ENCODE measurements around the gene HOXC13. TPM values are rescaled to one million over a fixed set of nuclear protein-coding genes. Genes with fewer than 3 reads are reported as not detected.

The HOXC13 gene
- total and polyA plus RNA-seq, 9 of the 15 experiments (the other 6 are each of a cell fraction or from before 2014, with no cell fraction given), result 0.03 to 0.29 (median 0.17) TPM; not detected in 2

GRCh38 chr12:53950789-53951576 is 12.4 kb downstream of the HOXC13 start:
- ATAC-seq (no peak), DNase-seq (ENCODE audit: extremely low read depth in 1 of 4, low spot score in 3 of 4) (no peak), FAIRE-seq (no peak)
- H3K27ac ChIP-seq (ENCODE audit: extremely low read depth, low read depth, low read length), result no peak overlapping the region
- no peak overlapping the region for H2AFZ ChIP-seq (ENCODE audit: low read depth, low read length)
- no peaks in the 10 kb centered on the region for H3K79me2 ChIP-seq (ENCODE audit: control insufficient read depth, insufficient read depth, low read length)
- H3K4me1 ChIP-seq (replicated peaks in 1 of 2; ENCODE audit: control insufficient read depth in 2 of 2, insufficient read depth in 2 of 2, low read length in 2 of 2), result peaks cover 12 to 47% of the 10 kb centered on the region in 2 experiments; a peak in 4 of 5 replicates
- H3K27me3 ChIP-seq (ENCODE audit: control insufficient read depth in 2 of 2, insufficient read depth in 2 of 2, low read length in 2 of 2), result peaks cover 41 to 61% of the 10 kb centered on the region in 2 experiments
- BruUV-seq (replicated peaks), result no TSS peak
- H3K9me3 ChIP-seq (replicated peaks; ENCODE audit: control insufficient read depth, insufficient read depth, low read depth, low read length), result no peaks in the 10 kb centered on the region
- H3K4me3 ChIP-seq, result no peak overlapping the region
- H3K4me2 ChIP-seq (ENCODE audit: insufficient read depth, low read length), result no peak overlapping the region
- in situ Hi-C loops (cut with MboI), result no loop called here
- no peaks in the 10 kb centered on the region for H3K9me1 ChIP-seq (ENCODE audit: control insufficient read depth, insufficient read depth, low read length)
- WGBS (ENCODE audit: insufficient coverage, low coverage, missing lambda C conversion rate), result 22% methylated on average over 31 of the region's 34 CpGs
- H4K20me1 ChIP-seq (replicated peaks; ENCODE audit: control insufficient read depth, insufficient read depth, low read length), result peaks cover 6% of the 10 kb centered on the region
- peak overlapping the region in 1 of 2 experiments; percentile 22; a peak in 1 of 4 replicates for H3K9ac ChIP-seq (ENCODE audit: insufficient read depth in 1 of 2, low read depth in 2 of 2, low read length in 2 of 2)
- H3K36me3 ChIP-seq (ENCODE audit: control insufficient read depth, insufficient read depth, low read length), result no peaks in the 10 kb centered on the region
- intact Hi-C loops (cut with micrococcal nuclease), result no loop called here
- ChIA-PET POLR2A (interaction anchor here (0.7 kb wide), 1 partner anchor 606 kb away, joined by 4 read pairs; no protein-coding TSS in a partner anchor), CTCF (ENCODE audit: low intra/inter-chr PET ratio) (no interaction called here)
- no peak for TF ChIP-seq ZNF668 (CRISPR knock-in tag; IDR thresholded peaks at IDR 0.05)
- no peak for TF ChIP-seq ZNF24 (IDR thresholded peaks at IDR 0.05)
- TF ChIP-seq ZNF407 (IDR thresholded peaks at IDR 0.05; ENCODE audit: low read depth), result peak; percentile 33; the same call in 1 of the 2 replicates
- TF ChIP-seq ESRRA (IDR thresholded peaks at IDR 0.05; ENCODE audit: borderline replicate concordance, low read depth), result peak; percentile 61; the same call in 1 of the 2 replicates
- no peak for TF ChIP-seq EHMT2 (IDR thresholded peaks at IDR 0.05)

All from K562 (cell line).